CD8-positive, alpha-beta memory T cell (primary cell): ENCODE data around the gene SHISAL1. TPM values are rescaled to one million over a fixed set of nuclear protein-coding genes. Genes with fewer than 3 reads are reported as not detected.

Experiments
- CTCF ChIA-PET: fragments of 350-600 bp; sonication (Branson Sonifier 250); formaldehyde crosslinking; loops from one replicate; lab custom pipeline; 2021; ENCODE audit warnings: antibody characterized with exemption; lab: Charles Lee
- POLR2A ChIA-PET: fragments of 350-600 bp; sonication (Branson Sonifier 250); formaldehyde crosslinking; loops from one replicate; lab custom pipeline; 2021; ENCODE audit warnings: antibody characterized with exemption; lab: Charles Lee
- DNase-seq, 5 donors: peaks; one replicate each; pipeline versions ENCODE4 v3.0.0 to v3.0.0-alpha.2; 2020 to 2022; ENCODE audit warnings: mixed read lengths in 1 of 5
- H3K27ac ChIP-seq: one replicate; pipeline ENCODE4 v1.7.0; 2013; ENCODE audit warnings: low read depth, mild to moderate bottlenecking, low read length, moderate library complexity
- H3K27me3 ChIP-seq: 2 replicates; pipeline ENCODE4 v1.7.0; 2013; ENCODE audit warnings: low read length, mild to moderate bottlenecking; ENCODE audit not compliant: insufficient read depth, poor library complexity, severe bottlenecking
- H3K36me3 ChIP-seq: 2 replicates; pipeline ENCODE4 v1.7.0; 2013; ENCODE audit warnings: mild to moderate bottlenecking, low read length, moderate library complexity; ENCODE audit not compliant: insufficient read depth
- H3K4me1 ChIP-seq: 2 replicates; pipeline ENCODE4 v1.7.0; 2013; ENCODE audit warnings: mild to moderate bottlenecking, low read length, moderate library complexity; ENCODE audit not compliant: insufficient read depth
- H3K4me3 ChIP-seq: 2 replicates; pipeline ENCODE4 v1.7.0; 2013; ENCODE audit warnings: mild to moderate bottlenecking, low read length
- H3K9me3 ChIP-seq: 2 replicates; pipeline ENCODE4 v1.7.0; 2013; ENCODE audit warnings: mild to moderate bottlenecking, low read length
- H3K27ac Mint-ChIP-seq, 8 donors: one replicate each; pipeline ENCODE4 v1.8.0; 2020 to 2021; ENCODE audit warnings: mixed read lengths in 8 of 8, mild to moderate bottlenecking in 6 of 8, inconsistent platforms in 3 of 8, moderate library complexity in 3 of 8
- H3K27me3 Mint-ChIP-seq, 2 donors: one replicate each; pipeline ENCODE4 v1.8.0; 2020 to 2021; ENCODE audit warnings: mixed read lengths in 2 of 2, mild to moderate bottlenecking in 1 of 2, moderate library complexity in 1 of 2
- H3K36me3 Mint-ChIP-seq, 3 donors: one replicate each; pipeline ENCODE4 v1.8.0; 2020 to 2021; ENCODE audit warnings: mixed read lengths in 3 of 3, inconsistent platforms in 1 of 3, mild to moderate bottlenecking in 1 of 3
- H3K4me1 Mint-ChIP-seq, 3 donors: one replicate each; pipeline ENCODE4 v1.8.0; 2020 to 2021; ENCODE audit warnings: mixed read lengths in 3 of 3, inconsistent platforms in 1 of 3, mild to moderate bottlenecking in 1 of 3
- H3K4me3 Mint-ChIP-seq, 7 donors: one replicate each; pipeline ENCODE4 v1.8.0; 2020 to 2021; ENCODE audit warnings: mixed read lengths in 7 of 7, mild to moderate bottlenecking in 6 of 7, moderate library complexity in 4 of 7, inconsistent platforms in 2 of 7
- H3K9me3 Mint-ChIP-seq, 5 donors: one replicate each; pipeline ENCODE4 v1.8.0; 2020 to 2022; ENCODE audit warnings: mixed read lengths in 5 of 5, mild to moderate bottlenecking in 3 of 5, moderate library complexity in 2 of 5, inconsistent platforms in 1 of 5
- polyA plus RNA-seq: library from polyadenylated mRNA; unstranded; fragments of 300-500 nt; fragmentation: Illumina TruSeq; gene quantifications from one replicate; pipeline ENCODE4 v1.2.3, GENCODE V29; 2021
- total RNA-seq, 2 experiments: library from RNA; stranded (reverse); gene quantifications; one replicate each; pipeline ENCODE4 v1.2.3, GENCODE V29; 2021

SHISAL1 gene
- total and polyA plus RNA-seq, 3 experiments from 2014 or later, result not detected

- H3K4me1 ChIP-seq, result no peaks in the 10 kb centered on the region
- Mint-ChIP-seq H3K4me1 (no peaks in the 10 kb centered on the region), H3K9me3 (no peaks in the 10 kb centered on the region), H3K27ac (no peak overlapping the region), H3K36me3 (no peaks in the 10 kb centered on the region), H3K4me3 (no peak overlapping the region), H3K27me3 (peaks cover 2 to 8% of the 10 kb centered on the region in 2 donors)
- H3K27me3 ChIP-seq, result no peaks in the 10 kb centered on the region
- POLR2A ChIA-PET, result no interaction called here
- no peak for DNase-seq
- H3K36me3 ChIP-seq, result no peaks in the 10 kb centered on the region
- H3K4me3 ChIP-seq, result no peak overlapping the region
- CTCF ChIA-PET, result no interaction called here
- no peak overlapping the region for H3K27ac ChIP-seq
- no peaks in the 10 kb centered on the region for H3K9me3 ChIP-seq
Measured at GRCh38 chr22:44269117-44269498, 43.6 kb downstream of the SHISAL1 start.

DNA sequence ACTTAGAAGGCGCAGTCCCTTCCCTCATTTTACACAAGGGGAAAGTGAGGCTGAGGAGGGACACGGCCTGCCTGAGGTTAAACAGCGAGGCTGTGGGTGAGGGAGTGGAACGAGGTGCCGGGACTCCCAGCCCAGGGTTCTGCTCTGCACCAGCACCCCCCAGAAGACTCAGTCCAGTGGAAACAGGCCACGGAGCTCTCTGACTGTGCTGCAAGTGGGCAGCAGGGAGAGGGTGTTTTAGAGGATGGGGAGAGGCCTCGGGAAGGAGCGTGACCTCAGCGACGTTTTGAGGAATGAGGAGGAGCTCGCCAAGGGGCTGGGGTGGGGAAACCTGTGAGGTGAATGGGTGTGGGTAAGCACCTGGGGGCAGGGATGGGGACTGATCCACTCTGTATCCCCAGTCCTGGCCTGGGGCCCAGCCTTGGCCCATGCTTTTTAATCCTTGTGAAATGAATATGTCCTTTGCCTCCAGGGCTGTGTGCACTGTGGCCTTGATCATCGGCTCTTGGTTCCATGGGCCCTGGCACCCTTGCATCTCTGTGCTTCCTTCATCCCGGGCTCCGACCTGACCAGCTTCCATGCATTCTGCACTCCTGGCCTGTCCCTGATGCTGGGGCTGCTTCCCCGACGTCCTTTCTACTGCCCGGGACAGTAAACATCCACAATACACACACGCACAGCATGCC, 44.2 kb downstream of the SHISAL1 start:
- CTCF ChIA-PET, result no interaction called here
- Histone ChIP-seq H3K36me3 (no peaks in the 10 kb centered on the region), H3K27me3 (no peaks in the 10 kb centered on the region), H3K27ac (no peak overlapping the region), H3K4me3 (no peak overlapping the region), H3K4me1 (no peaks in the 10 kb centered on the region), H3K9me3 (no peaks in the 10 kb centered on the region)
- Mint-ChIP-seq H3K27ac (no peak overlapping the region), H3K4me1 (no peaks in the 10 kb centered on the region), H3K4me3 (no peak overlapping the region), H3K27me3 (peaks cover 2 to 6% of the 10 kb centered on the region in 2 donors), H3K9me3 (no peaks in the 10 kb centered on the region), H3K36me3 (no peaks in the 10 kb centered on the region)
- POLR2A ChIA-PET, result no interaction called here
- no peak for DNase-seq

- Mint-ChIP-seq H3K9me3 (no peaks in the 10 kb centered on the region), H3K4me1 (no peaks in the 10 kb centered on the region), H3K27ac (peak overlapping the region in 1 of 8 donors; percentile 85), H3K27me3 (peaks cover 2 to 3% of the 10 kb centered on the region in 2 donors), H3K36me3 (no peaks in the 10 kb centered on the region), H3K4me3 (no peak overlapping the region)
- H3K27me3 ChIP-seq, result no peaks in the 10 kb centered on the region
- no peaks in the 10 kb centered on the region for H3K4me1 ChIP-seq
- ChIA-PET POLR2A (no interaction called here), CTCF (no interaction called here)
- H3K4me3 ChIP-seq, result no peak overlapping the region
- no peaks in the 10 kb centered on the region for H3K36me3 ChIP-seq
- no peak overlapping the region for H3K27ac ChIP-seq
- no peak for DNase-seq
- H3K9me3 ChIP-seq, result no peaks in the 10 kb centered on the region
Measured at GRCh38 chr22:44267856-44268255, 44.9 kb downstream of the SHISAL1 start.

- H3K27me3 Mint-ChIP-seq, result peaks cover 2 to 3% of the 10 kb centered on the region in 2 donors
- Histone ChIP-seq H3K27ac (no peak overlapping the region), H3K27me3 (no peaks in the 10 kb centered on the region), H3K9me3 (no peaks in the 10 kb centered on the region), H3K4me1 (no peaks in the 10 kb centered on the region), H3K36me3 (no peaks in the 10 kb centered on the region), H3K4me3 (no peak overlapping the region)
- no peaks in the 10 kb centered on the region for H3K4me1 Mint-ChIP-seq
- CTCF ChIA-PET, result no interaction called here
- no peak overlapping the region for H3K4me3 Mint-ChIP-seq
- POLR2A ChIA-PET, result no interaction called here
- H3K27ac Mint-ChIP-seq, result no peak overlapping the region
- H3K36me3 Mint-ChIP-seq, result no peaks in the 10 kb centered on the region
- peak in 1 of 5 donors; percentile 16 for DNase-seq
- no peaks in the 10 kb centered on the region for H3K9me3 Mint-ChIP-seq
Measured at GRCh38 chr22:44266796-44267760, 45.7 kb downstream of the SHISAL1 start.

DNA sequence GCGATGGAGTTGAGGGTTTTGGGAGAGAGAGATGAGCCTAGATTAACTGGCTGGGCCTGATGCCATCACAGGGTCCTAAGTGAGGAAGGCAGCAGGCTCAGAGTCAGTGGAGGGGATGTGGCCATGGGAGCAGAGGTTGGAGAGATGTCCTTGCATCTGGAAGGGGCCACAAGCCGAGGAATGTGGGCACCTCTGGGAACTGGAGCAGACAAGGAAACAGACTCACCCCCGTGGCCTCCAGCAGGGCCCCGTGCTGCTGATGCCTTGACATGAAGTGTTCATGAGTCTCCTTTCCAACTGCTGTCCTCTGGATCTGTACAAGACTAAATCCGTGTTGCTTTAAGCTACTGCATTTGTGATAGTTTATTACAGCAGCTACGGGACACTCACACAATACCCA, 49.2 kb downstream of the SHISAL1 start:
- DNase-seq, result no peak
- H3K36me3 ChIP-seq, result no peaks in the 10 kb centered on the region
- ChIA-PET POLR2A (no interaction called here), CTCF (no interaction called here)
- no peak overlapping the region for H3K27ac ChIP-seq
- peaks cover 0 to 8% (median 0%) of the 10 kb centered on the region in 3 donors for H3K4me1 Mint-ChIP-seq
- H3K9me3 Mint-ChIP-seq, result no peaks in the 10 kb centered on the region
- H3K4me3 Mint-ChIP-seq, result no peak overlapping the region
- no peaks in the 10 kb centered on the region for H3K36me3 Mint-ChIP-seq
- H3K27me3 ChIP-seq, result no peaks in the 10 kb centered on the region
- H3K9me3 ChIP-seq, result no peaks in the 10 kb centered on the region
- H3K4me3 ChIP-seq, result no peak overlapping the region
- H3K4me1 ChIP-seq, result no peaks in the 10 kb centered on the region
- H3K27ac Mint-ChIP-seq, result peak overlapping the region in 1 of 8 donors; percentile 14
- peaks cover 2 to 3% of the 10 kb centered on the region in 2 donors for H3K27me3 Mint-ChIP-seq

GRCh38 chr22:44261861-44262595, 50.7 kb downstream of the SHISAL1 start:
- H3K36me3 Mint-ChIP-seq, result no peaks in the 10 kb centered on the region
- ChIA-PET CTCF (no interaction called here), POLR2A (no interaction called here)
- peak overlapping the region in 1 of 8 donors; percentile 94 for H3K27ac Mint-ChIP-seq
- Histone ChIP-seq H3K4me1 (no peaks in the 10 kb centered on the region), H3K4me3 (no peak overlapping the region), H3K36me3 (no peaks in the 10 kb centered on the region), H3K27ac (no peak overlapping the region), H3K9me3 (no peaks in the 10 kb centered on the region), H3K27me3 (no peaks in the 10 kb centered on the region)
- DNase-seq, result no peak
- peaks cover 0 to 8% (median 0%) of the 10 kb centered on the region in 3 donors for H3K4me1 Mint-ChIP-seq
- no peak overlapping the region for H3K4me3 Mint-ChIP-seq
- peaks cover 5% of the 10 kb centered on the region in 2 donors for H3K27me3 Mint-ChIP-seq
- H3K9me3 Mint-ChIP-seq, result no peaks in the 10 kb centered on the region

DNA sequence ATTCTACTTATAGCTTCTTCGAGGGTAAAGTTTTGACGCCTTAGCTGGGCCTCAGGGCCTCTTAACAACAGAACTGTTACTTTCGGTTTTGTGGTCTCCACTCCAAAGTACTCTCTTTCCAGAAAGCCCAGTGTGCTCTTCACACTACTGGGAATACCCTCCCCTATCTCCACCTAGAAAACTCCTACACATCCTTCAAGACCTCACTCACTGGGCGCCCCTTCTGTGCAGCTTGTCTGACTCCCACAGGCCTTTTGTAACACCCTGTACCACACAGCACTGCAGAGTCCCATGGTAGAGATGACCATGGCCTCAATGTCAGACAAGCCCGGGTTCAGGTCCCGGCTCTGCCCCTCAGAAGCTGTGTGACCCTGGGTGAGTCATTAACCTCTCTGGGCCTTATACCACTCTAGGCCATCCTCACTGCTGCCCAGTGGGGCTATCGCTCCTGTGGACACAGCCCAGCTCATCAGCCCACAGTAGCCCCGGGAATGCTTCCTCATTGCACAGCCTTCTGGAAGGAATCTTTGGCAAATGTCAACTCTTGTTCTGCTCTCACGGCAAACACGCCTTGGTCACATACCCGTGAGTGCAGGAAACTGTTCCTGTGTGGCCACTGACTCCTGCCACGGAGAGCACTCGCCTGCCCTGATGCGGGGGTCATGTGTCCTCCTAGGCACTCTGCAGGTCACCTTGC, 51.4 kb downstream of the SHISAL1 start:
- Mint-ChIP-seq H3K27ac (peak overlapping the region in 1 of 8 donors; percentile 94), H3K36me3 (no peaks in the 10 kb centered on the region), H3K27me3 (peaks cover 6 to 12% of the 10 kb centered on the region in 2 donors), H3K9me3 (no peaks in the 10 kb centered on the region), H3K4me3 (no peak overlapping the region), H3K4me1 (peaks cover 0 to 8% (median 0%) of the 10 kb centered on the region in 3 donors)
- ChIA-PET POLR2A (no interaction called here), CTCF (no interaction called here)
- no peak overlapping the region for H3K27ac ChIP-seq
- H3K9me3 ChIP-seq, result no peaks in the 10 kb centered on the region
- DNase-seq, result no peak
- no peaks in the 10 kb centered on the region for H3K4me1 ChIP-seq
- no peaks in the 10 kb centered on the region for H3K27me3 ChIP-seq
- no peaks in the 10 kb centered on the region for H3K36me3 ChIP-seq
- no peak overlapping the region for H3K4me3 ChIP-seq
